Coronary artery (tissue), 2 donors: ENCODE measurements around the gene MED25.

Source experiments
- DNase-seq: peaks from one replicate; pipeline ENCODE4 v3.0.0-alpha.2; 2017; ENCODE audit warnings: low spot score
- H3K27ac ChIP-seq, 2 donors: fragments of 200-600 bp; sonication (generic); one replicate each; pipeline ENCODE4 v1.5.1; 2016 to 2019
- H3K4me3 ChIP-seq: fragments of 200-600 bp; sonication (generic); 2 replicates; pipeline ENCODE4 v1.5.1; 2016; ENCODE audit warnings: mild to moderate bottlenecking, moderate library complexity
- CTCF ChIP-seq: fragments of 200-600 bp; sonication (generic); IDR thresholded peaks from one replicate; pipeline ENCODE4 v1.5.1; 2019; ENCODE audit warnings: antibody characterized with exemption

MED25 gene

DNA sequence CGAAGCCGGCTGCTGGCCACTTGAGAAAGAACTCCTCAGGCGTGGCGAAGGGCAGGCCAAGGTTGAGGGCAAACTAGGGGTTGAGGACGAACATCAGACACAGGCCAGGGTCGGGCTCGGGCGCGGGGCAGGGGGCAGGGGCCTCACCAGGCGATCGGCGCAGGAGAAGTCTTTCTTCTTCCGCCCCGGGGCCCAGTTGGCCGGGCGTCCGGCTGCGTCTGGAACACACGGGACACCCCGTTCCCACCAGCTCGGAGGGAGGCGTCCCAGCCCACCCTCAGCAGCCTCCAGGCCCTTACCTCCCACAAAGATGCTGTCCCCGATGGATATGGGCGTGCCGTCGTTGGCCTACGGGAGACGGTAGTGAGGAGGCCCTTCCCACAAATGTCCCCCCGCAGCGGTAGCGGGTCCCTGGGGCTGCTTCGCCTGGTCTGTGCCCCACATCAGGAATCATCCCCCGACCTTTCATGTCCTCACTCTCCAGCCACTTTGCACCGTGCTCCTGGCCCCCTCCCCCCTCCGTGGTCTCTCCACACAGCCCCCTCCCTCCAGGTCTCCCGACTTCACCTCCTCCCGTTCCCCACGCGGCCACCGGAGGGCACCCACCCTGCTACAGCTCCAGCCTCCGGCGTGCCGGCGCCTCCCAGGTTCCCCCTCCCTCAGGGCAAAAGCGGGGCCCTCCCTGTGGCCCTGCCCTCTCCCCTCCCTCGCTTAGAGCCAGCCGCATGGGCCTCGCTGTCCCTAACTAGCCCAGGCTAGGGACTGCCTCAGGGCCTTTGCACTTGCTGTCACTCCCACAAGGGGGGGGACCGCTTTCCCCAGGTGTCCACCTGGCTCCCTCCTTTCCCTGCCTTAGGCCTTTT lies 44.5 kb downstream of the MED25 start:
- Histone ChIP-seq H3K27ac (no peak overlapping the region), H3K4me3 (no peak overlapping the region)
- DNase-seq = no peak
- TF ChIP-seq CTCF = no peak

- Histone ChIP-seq H3K27ac (no peak overlapping the region), H3K4me3 (no peak overlapping the region)
- no peak for TF ChIP-seq CTCF
- DNase-seq = no peak
Observed at GRCh38 chr19:49863254-49863934, 45.3 kb downstream of the MED25 start.

- H3K4me3 ChIP-seq = no peak overlapping the region
- DNase-seq = no peak
- no peak for TF ChIP-seq CTCF
- no peak overlapping the region for H3K27ac ChIP-seq
Observed at GRCh38 chr19:49863935-49864320, 45.8 kb downstream of the MED25 start.

DNA sequence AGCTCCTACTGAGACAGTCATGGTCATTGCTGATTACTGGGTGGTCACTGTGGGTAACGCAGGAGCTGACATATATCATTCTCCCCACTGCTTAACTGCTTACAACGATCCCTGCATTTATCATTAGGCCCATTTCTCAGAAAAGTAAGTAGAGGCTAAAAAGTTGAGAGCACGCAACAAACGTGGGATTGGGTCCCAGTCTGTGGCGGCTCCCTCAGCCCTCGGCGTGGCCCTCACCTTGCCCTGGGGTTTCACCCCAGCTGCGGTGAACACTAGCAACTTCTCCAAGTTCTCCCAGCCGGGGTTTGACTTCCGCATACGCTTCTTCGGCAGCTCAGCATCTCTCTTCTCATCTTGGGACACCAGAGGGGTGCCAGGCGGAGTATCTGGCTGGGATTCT lies 46.8 kb downstream of the MED25 start:
- peak overlapping the region in 1 of 2 donors; percentile 56 for H3K27ac ChIP-seq
- no peak for TF ChIP-seq CTCF
- H3K4me3 ChIP-seq = peak overlapping the region; percentile 4
- no peak for DNase-seq

- H3K27ac ChIP-seq = peak within 1 kb of the TSS; percentile 83 to 96
- H3K4me3 ChIP-seq = peak within 1 kb of the TSS; percentile 88
- DNase-seq = peak; percentile 96
- TF ChIP-seq CTCF = no peak
Observed at GRCh38 chr19:49866933-49867782, 49.1 kb downstream of the MED25 start, which contains the start of gene PNKP. TSS of gene PNKP (minus strand) at chr19:49867576. CDS start at chr19:49867204, 372 bp downstream.

- no peak for TF ChIP-seq CTCF
- DNase-seq = no peak
- Histone ChIP-seq H3K4me3 (peak overlapping the region; percentile 66), H3K27ac (peak overlapping the region; percentile 78 to 96)
Observed at GRCh38 chr19:49869009-49869483, 51.0 kb downstream of the MED25 start.
